NCI-H2107 treated with DMSO at 0.1 percent for 48 hours (cell line): ENCODE results near the gene SF3B3.

ENCODE experiments used
- DNase-seq: peaks from one replicate; lab custom pipeline; 2025; ENCODE audit not compliant: unreplicated experiment; lab: John Stamatoyannopoulos, UW

SF3B3 gene

DNA sequence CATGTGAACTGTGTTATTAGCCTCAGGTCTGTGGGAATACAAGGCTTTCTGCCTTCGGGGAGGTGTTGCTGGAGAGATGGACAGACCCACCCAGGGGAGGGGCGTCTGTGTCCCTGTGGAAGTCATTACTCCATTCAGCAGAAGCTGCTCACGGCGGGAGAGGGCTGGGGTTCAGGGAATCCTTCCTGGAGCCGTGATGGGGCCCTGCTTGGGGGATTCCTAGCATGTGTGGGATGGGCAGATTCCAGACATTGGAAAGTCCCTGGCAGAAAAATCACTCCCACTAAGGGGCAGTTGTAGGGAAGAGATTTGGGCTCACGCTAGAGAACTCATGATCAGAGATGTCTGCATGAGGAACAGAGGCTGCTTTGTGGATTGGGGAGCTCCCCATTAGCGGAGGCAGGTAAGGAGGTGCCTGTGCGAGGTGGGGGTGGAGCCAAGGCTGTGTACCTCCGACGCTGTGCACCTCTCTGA is 66.4 kb downstream of the SF3B3 start:
- DNase-seq = no peak

GRCh38 chr16:70590722-70591415 is 67.3 kb downstream of the SF3B3 start:
- no peak for DNase-seq

DNA sequence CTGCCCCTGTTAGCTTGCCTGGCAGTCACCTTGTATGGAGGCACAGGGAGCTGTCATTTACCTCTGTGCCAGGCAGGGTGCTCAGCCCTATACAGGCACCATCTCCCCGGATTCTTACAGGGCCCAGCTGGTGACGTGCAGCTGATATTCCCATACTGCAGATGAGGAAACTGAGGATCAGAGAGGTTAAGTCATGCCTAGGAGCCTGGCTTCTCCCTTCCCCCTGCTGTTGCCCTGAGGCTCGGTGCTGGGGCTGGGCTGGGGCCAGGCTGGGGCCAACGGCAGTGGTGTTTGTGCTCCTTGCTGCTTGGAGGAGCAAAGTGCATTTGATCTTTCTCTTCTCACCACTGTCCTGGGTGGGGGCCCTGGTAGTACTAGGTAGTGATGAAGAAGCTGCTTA is 68.0 kb downstream of the SF3B3 start:
- DNase-seq = no peak

GRCh38 chr16:70592106-70592571 is 68.5 kb downstream of the SF3B3 start:
- no peak for DNase-seq

- no peak for DNase-seq
These were observed 69.9 kb downstream of the SF3B3 start for GRCh38 chr16:70593544-70593943.

GRCh38 chr16:70594569-70594968 is 71.0 kb downstream of the SF3B3 start:
- DNase-seq = no peak

DNA sequence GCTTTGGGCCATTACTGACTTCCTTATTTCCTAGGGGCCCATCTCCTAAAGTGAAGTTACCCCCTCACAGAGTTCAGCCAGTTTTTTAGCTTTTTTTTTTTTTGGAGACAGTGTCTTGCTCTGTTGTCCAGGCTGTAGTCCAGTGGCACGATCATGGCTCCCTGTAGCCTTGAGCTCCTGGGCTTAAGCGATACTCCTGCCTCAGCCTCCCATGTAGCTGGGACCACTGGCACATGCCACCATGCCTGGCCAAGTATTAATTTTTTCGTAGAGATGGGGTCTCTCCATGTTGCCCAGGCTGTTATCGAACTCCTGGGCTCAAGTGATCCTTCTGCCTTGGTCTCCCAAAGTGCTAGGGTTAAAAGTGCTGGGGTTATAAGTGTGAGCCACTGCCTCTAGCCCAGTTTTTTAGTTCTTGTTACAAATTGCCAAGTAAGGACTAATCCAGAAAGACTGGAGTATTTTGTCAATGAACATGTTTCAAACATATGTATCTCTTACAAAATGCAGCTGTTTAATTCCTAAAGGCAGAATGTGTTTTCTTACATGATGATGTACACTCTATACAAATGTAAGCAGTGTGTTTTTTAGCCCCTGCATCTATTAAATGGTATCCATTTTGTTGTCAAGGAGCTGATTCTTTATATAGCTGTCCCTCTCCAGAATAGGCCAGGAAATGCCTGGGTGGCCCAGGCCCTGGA is 73.7 kb downstream of the SF3B3 start:
- DNase-seq = no peak

DNA sequence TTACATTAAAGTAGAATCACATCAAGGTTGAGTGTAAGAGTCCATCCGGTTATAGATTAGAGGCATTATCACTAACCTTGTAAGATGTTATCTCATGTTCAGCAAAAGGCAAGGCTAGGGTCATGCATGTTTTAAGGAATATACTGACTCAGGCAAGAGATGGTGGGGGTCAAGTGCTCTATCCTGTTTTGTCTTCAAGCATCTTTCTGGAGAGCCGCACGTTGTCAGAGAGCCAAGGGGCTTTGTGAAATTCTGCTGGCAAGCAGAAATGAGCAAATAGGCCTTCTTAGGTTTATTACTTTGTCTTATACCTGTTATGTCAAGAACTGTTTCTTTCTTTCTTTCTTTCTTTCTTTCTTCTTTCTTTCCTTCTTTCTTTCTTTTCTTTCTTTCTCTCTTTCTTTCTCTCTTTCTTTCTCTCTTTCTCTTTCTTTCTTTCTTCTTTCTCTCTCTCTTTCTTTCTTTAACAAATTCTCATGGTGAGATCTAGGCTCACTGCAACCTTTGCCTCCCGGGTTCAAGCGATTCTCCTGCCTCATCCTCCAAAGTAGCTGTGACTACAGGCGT is 75.4 kb downstream of the SF3B3 start:
- DNase-seq = no peak

DNA sequence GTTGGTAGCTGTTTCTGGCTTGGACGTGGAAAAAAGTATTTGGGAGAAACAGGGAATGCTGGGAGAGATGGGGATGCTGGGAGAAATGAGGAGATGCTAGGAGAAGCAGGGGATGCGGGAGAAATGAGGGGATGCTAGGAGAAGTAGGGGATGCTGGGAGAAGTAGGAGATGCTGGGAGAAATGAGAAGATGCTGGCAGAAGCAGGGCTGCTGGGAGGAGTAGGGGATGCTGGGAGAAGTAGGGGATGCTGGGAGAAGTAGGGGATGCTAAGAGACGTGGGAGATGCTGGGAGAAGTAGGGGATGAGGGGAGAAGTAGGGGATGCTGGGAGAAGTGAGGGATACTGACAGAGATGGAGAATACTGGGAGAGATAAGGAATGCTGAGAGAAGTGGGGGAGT is 77.1 kb downstream of the SF3B3 start:
- DNase-seq = no peak

DNA sequence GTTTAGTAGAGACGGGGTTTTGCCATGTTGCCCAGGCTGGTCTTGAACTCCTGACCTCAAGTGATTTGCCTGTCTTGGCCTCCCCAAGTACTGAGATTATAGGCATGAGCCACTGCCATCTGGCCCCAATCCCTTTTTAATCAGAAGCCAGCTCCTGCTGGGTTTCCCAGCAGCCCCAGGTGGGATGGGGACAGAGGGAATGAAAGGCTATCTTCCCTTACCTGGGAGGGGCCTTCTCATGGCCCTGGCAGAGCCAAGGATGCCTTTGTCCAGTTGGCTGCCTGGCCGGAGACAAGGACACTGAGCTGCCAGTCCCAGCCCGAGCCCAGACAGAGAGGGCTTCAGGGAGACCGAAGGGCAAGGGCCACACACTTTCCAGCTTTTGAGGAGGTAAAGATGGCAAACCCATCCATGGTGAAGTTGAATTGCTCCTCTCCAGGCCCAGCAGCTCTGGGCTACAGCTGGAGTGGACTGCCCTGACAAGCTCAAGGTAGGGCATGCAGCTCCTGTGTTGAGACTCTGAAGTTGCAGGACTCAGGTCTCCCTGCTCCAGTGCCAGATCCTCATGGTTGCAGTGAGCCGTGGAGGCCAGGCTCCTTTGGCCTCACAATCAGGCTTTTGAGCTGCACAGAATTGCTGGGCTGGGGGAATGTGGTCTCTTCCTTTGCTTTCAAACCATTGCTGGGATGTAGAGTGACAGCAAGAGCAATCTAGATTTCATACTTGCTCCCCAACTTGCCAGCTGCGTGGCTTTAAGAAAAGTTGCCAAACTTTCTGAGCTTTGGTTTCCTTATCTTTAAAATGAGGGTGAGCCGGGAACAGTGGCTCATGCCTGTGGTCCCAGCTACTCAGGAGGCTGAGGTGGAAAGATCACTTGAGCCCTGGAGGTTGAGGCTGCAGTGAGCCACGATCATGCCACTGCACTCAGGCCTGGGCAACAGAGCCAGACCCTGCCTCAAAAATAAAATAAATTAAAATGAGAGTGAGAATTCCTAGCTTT is 78.3 kb downstream of the SF3B3 start:
- no peak for DNase-seq

DNA sequence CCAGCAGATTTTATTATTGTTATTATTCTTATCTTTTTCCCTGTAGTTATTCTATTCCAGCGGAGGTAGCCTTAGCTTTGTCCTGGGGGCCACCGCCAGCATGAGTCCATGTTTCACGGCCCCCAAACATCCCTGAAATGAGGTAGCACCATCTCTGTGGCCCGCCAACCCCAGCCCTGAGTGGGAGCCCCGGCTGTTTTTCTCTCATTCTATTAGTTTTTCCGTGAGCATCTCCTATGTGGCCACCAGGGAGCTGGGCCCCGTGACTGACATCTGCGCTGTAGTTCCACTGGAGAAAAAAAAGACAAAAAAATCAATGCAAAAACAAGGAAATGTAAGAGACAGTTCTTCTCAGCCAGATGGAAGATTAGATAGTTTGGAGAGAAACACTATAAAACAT is 79.2 kb downstream of the SF3B3 start:
- no peak for DNase-seq

DNA sequence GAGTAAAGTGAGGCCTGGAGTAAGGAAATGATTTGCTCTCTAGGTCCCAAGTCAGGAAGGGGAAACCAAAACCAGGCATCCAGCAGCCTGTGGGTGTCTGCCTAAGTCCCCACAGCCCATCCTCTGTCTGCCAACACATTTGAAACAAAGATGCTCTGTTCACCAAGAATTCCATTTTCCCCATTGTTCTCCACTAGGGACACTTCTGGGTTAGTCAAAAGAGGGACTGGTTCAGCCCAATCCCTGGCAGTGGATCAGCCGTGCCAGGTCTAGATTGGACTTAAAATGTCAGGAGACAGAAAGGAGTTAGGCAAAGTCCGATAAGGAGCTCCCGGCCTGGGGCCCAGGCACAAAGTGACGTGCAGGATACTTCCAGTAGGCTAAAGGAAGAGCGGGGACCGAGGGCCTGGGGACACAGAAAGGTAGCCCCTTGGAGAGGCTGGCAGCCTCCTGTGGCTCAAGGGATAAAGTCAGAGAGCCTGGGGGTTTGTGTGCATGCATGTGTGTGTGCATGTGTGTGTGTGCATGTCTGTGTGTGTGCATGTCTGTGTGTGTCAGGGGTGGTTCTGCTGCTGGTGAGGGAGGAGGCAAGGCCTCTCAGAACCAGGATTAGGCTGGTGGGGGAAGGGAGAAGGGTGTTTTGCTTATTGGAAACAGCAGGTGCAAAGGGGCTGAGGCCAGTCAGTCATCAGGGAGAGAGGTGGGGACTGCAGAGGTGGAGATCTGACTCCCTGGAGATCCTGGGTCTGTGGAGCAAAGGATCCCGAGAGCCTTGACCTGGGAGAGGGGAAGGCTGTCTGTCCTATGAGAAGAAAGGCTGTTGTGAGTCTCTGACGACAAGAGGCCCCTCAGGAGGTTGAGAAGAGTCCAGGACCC is 81.0 kb downstream of the SF3B3 start:
- DNase-seq = no peak

DNA sequence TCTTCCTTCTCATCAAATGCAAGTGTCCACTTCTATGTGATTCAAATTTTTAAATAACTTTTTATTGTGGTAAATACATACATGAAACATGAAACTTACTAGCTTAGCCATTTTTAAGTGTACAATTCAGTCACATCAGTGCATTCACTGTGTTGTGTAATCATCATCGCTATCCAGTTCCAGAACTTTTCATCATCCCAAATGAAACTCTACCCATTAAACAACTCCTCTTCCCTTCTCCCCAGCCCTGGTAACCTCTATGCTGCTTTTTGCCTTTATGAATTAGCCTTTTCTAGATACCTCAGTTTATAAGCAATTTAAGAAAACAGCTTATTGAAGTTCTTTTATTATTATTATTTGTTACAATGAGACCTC is 81.7 kb downstream of the SF3B3 start:
- DNase-seq = no peak

DNA sequence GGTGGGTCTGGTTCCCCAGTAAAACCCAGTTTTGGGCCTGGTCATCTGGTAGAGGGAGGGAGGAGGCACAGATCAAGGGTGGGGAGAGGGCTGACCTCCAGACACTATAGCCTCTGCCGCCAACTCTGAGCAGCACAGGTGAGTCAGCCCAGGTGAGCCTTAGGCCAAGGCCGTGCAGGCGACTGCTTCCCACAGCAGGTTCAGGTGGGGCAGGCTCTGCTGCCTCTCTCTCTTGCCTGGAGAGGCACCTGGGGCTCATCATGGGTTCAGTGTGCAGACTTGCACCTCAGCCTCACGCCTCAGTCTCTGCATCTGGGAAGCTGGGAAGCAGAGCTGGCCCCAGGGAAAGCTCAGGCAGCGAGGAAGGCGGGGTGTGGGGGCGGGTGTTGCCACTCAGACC is 84.9 kb downstream of the SF3B3 start:
- DNase-seq = no peak

DNA sequence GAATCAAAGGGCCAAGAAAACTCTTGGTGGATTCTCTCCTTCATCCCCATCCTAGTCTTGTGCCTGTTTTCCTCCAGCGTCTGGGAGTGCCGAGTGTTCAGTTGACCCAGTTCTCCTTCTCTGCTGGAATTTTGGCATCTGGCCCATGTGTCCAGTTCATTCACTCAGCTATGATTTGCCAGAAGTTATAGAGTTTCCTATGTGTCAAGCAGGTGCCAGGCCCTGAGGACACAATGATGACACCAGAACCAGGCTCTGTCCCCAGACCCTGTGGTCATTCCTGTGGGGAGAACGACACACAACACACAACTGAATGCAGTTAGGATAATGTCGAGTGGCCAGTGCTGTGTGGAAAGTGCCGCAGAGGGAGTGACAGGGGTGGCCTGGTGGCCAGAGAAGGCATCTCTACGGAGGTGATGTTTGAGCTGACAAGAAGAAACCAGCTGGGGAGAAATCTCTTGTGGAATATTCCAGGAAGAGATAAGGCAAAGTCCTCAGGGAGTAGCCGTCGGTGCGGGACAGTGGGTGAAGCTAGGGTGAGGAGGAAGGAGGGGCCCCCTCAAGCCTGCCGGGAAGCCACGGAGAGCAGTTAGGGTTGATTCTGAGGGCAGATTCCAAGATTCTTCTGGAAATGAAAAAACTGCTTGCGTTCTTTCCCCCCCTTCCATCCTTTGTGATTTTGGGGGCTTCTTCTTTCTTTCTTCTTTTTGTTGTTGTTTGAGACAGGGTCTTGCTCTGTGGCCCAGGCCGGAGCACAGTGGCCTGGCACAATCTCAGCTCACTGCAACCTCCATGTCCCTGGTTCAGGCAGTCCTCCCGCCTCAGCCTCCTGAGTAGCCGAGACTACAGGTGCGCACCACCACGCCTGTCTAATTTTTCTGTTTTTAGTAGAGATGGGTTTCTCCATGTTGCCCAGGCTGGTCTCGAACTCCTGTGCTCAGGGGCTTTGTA is 86.9 kb downstream of the SF3B3 start:
- no peak for DNase-seq

- no peak for DNase-seq
These were observed 87.6 kb downstream of the SF3B3 start for GRCh38 chr16:70611224-70611598.

DNA sequence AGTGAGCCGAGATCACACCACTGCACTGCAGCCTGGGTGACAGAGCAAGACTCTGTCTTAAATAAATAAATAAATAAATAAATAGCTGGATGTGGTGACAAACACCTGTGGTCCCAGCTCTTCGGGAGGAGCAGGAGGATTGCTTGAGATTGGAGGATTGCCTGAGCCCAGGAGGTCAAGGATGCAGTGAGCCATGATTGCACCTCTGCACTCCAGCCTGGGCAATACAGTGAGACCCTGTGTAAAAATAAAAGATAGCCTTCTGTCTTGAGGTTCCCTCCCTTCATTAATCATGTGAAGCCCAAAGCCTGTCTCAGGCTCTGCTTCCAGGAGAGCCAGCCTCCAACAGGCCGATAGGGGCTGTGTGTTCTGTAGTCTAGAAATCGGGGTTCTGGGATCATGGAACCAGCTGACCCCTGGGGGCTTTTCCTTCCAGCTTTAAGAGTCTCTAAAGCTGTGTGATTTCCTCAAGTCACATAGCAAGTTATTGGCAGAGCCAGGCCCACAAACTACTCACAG is 88.2 kb downstream of the SF3B3 start:
- no peak for DNase-seq

DNA sequence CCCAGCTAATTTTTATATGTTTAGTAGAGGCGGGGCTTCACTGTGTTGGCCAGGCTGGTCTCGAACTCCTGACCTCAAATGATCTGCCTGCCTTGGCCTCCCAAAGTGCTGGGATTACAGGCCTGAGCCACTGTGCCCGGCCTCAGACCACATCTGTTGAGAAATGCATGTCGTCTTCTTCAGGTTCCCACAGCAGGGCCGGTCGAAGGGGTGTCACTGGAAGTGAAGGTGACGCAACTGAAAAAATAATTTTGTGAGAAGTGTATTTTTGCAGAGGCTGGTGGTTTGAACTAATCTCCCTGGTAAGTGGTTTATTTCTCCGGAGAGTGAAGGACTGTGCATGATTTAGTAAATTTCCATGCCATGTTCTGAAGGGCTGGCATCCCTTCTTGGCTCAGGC is 89.3 kb downstream of the SF3B3 start:
- no peak for DNase-seq
